HG03460 (cell line): ENCODE results near the gene PDZRN3.

Experiments
- ATAC-seq: cut with Tn5 transposase; IDR thresholded peaks from one replicate; pipeline ENCODE4 v1.9.1; 2021; ENCODE audit not compliant: unreplicated experiment

The PDZRN3 gene

GRCh38 chr3:73529308-73530021 is 95.3 kb downstream of the PDZRN3 start:
- ATAC-seq: no peak

- ATAC-seq: no peak
Measured at GRCh38 chr3:73525591-73525990, 99.2 kb downstream of the PDZRN3 start.

- no peak for ATAC-seq
Measured at GRCh38 chr3:73523661-73524060, 101.1 kb downstream of the PDZRN3 start.

GRCh38 chr3:73521734-73522336 is 102.9 kb downstream of the PDZRN3 start:
- ATAC-seq: no peak

- ATAC-seq: no peak
Measured at GRCh38 chr3:73520931-73521461, 103.7 kb downstream of the PDZRN3 start.

GRCh38 chr3:73516631-73517030 is 108.1 kb downstream of the PDZRN3 start:
- no peak for ATAC-seq

GRCh38 chr3:73513260-73513659 is 111.5 kb downstream of the PDZRN3 start:
- ATAC-seq: no peak

GRCh38 chr3:73511571-73512525 is 112.9 kb downstream of the PDZRN3 start:
- no peak for ATAC-seq

- ATAC-seq: no peak
Measured at GRCh38 chr3:73510784-73511183, 114.0 kb downstream of the PDZRN3 start.

GRCh38 chr3:73510334-73510733 is 114.4 kb downstream of the PDZRN3 start:
- ATAC-seq: no peak

- no peak for ATAC-seq
Measured at GRCh38 chr3:73509816-73510215, 114.9 kb downstream of the PDZRN3 start.

- no peak for ATAC-seq
Measured at GRCh38 chr3:73509066-73509465, 115.7 kb downstream of the PDZRN3 start.

GRCh38 chr3:73508330-73508954 is 116.3 kb downstream of the PDZRN3 start:
- peak; percentile 70 for ATAC-seq

- ATAC-seq: no peak
Measured at GRCh38 chr3:73504852-73505251, 119.9 kb downstream of the PDZRN3 start.

GRCh38 chr3:73504239-73504638 is 120.5 kb downstream of the PDZRN3 start:
- ATAC-seq: no peak

GRCh38 chr3:73503781-73504180 is 121.0 kb downstream of the PDZRN3 start:
- peak; percentile 40 for ATAC-seq

- peak; percentile 71 for ATAC-seq
Measured at GRCh38 chr3:73502609-73503583, 121.8 kb downstream of the PDZRN3 start.

GRCh38 chr3:73500321-73500720 is 124.4 kb downstream of the PDZRN3 start:
- ATAC-seq: no peak

GRCh38 chr3:73499787-73500186 is 125.0 kb downstream of the PDZRN3 start:
- no peak for ATAC-seq
